Mucosa of descending colon (tissue), 3 donors: ENCODE data around the gene NETO2. TPM values are rescaled to one million over a fixed set of nuclear protein-coding genes. Genes with fewer than 3 reads are reported as not detected.

Experiments used
- ATAC-seq: fragments of 200-7000 bp; cut with Tn5 transposase; one replicate; pipeline ENCODE4 v1.9.1; 2020; ENCODE audit warnings: mild to moderate bottlenecking, moderate library complexity
- DNase-seq, 3 donors: peaks; one replicate each; pipeline ENCODE4 v3.0.0-alpha.2; 2020
- H3K36me3 ChIP-seq: fragments of 200-600 bp; one replicate; pipeline ENCODE4 v1.8.0; 2021; ENCODE audit warnings: low read depth, mild to moderate bottlenecking
- H3K4me1 ChIP-seq: fragments of 200-600 bp; one replicate; pipeline ENCODE4 v1.8.0; 2021; ENCODE audit warnings: low read depth, mild to moderate bottlenecking
- H3K4me3 ChIP-seq: fragments of 200-600 bp; one replicate; pipeline ENCODE4 v1.8.0; 2021; ENCODE audit warnings: mild to moderate bottlenecking
- H3K9me3 ChIP-seq: fragments of 200-600 bp; one replicate; pipeline ENCODE4 v1.8.0; 2021; ENCODE audit warnings: mild to moderate bottlenecking
- intact Hi-C, 2 donors: fragments of 100-400 bp; cut with DNase I in 1 of 2; cut with micrococcal nuclease in 1 of 2; formaldehyde crosslinking; loops; one replicate each; pipeline versions ENCODE4 v1.11.0 to v1.11.1; 2022; cut with DNase I, micrococcal nuclease
- total RNA-seq, 3 donors: library from RNA; stranded (reverse); fragmentation: NEBNext Ultra II Directional in 2 of 3; extraction: Animal tissue kit (Norgen Biotek cat#: 25700) in 2 of 3; gene quantifications; one replicate each; pipeline versions ENCODE4 v1.2.1 to v1.2.4, GENCODE V29; 2021 to 2023
- TF ChIP-seq, protein P1 (sequence below): fragments of 200-600 bp; IDR thresholded peaks from one replicate; pipeline ENCODE4 v1.8.0; 2022; ENCODE audit warnings: antibody characterized with exemption, mild to moderate bottlenecking
- donor health status: DM: no; HTN: no; CAD: no; lungs with moderate emphysema.
- donor health status: DM: no; HTN: no; CAD: no.
- donor health status: DM: no; HTN: yes; CAD: no.

NETO2 gene
- total RNA-seq, 3 donors from 2014 or later: 9.1 to 43.1 (median 10.3) TPM

DNA sequence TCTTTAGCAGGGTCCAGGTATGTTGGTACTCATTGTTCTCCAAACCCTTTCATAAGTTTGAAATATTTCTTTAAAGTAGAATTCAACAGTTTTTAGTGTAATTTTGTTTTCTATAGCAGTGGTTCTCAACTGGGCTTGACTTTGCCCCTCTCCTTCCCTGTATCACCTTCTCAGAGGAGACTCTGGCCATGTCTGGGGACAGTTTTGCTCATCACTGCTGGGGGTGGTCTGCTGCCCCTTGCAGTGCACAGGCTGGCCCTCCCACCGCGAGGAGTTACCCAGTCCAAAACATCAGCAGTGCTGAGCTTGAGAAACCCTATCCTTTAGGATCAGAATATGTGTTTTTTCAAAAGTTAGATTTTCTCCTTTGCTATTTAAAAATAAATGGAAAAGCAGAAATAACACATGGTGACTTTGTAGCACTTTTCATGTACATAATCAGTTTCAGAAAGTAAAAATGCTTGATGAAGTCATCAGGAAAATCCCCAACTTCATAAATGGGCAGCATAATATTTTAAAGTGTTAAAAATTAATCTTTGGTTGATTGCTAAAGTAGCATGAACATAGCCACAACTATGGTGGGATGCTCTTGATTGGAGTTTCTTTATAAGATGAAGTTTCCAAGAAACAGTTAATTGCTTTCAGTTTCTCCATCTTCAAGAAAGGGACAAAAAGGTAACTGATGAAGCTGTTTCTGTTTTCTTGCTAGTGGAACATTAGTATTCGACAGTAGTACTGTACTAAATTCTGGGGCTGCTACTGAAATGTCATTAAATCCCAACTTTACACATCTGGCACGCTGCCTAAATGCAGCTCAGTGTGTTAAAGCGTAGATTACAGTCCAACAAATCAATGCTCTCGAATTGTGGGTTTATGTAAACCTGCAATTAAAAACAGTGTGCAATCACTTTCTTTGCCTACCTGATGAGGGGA lies 70.3 kb downstream of the NETO2 start:
- H3K9me3 ChIP-seq: no peaks in the 10 kb centered on the region
- DNase-seq (peak in 1 of 3 donors; percentile 79), ATAC-seq (peak; percentile 74)
- H3K4me3 ChIP-seq: no peak overlapping the region
- TF ChIP-seq, protein P1, sequence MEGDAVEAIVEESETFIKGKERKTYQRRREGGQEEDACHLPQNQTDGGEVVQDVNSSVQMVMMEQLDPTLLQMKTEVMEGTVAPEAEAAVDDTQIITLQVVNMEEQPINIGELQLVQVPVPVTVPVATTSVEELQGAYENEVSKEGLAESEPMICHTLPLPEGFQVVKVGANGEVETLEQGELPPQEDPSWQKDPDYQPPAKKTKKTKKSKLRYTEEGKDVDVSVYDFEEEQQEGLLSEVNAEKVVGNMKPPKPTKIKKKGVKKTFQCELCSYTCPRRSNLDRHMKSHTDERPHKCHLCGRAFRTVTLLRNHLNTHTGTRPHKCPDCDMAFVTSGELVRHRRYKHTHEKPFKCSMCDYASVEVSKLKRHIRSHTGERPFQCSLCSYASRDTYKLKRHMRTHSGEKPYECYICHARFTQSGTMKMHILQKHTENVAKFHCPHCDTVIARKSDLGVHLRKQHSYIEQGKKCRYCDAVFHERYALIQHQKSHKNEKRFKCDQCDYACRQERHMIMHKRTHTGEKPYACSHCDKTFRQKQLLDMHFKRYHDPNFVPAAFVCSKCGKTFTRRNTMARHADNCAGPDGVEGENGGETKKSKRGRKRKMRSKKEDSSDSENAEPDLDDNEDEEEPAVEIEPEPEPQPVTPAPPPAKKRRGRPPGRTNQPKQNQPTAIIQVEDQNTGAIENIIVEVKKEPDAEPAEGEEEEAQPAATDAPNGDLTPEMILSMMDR: no peak
- intact Hi-C loops: no loop called here
- H3K36me3 ChIP-seq: no peaks in the 10 kb centered on the region
- no peaks in the 10 kb centered on the region for H3K4me1 ChIP-seq

DNA sequence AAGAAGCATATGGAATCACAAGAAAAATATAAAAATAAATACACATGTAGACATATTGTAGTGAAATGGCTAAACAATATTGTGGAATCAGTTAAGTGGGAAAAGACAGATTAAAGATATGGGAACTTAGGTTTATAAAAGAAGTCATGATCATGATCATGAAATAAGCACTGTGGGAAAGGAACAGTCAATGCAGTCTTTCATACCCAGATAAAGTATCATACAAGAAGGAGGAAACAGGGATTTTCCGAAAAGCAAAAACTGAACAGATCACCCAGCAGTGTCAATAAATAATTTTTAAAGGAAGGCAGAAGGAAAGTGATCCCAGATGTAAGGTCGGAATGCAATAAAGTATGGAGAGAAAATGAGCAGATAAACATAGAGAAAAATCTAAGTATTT lies 71.6 kb downstream of the NETO2 start:
- TF ChIP-seq, protein P1: no peak
- intact Hi-C loops: no loop called here
- DNase-seq (no peak), ATAC-seq (no peak)
- Histone ChIP-seq H3K4me3 (no peak overlapping the region), H3K9me3 (no peaks in the 10 kb centered on the region), H3K36me3 (no peaks in the 10 kb centered on the region), H3K4me1 (no peaks in the 10 kb centered on the region)

DNA sequence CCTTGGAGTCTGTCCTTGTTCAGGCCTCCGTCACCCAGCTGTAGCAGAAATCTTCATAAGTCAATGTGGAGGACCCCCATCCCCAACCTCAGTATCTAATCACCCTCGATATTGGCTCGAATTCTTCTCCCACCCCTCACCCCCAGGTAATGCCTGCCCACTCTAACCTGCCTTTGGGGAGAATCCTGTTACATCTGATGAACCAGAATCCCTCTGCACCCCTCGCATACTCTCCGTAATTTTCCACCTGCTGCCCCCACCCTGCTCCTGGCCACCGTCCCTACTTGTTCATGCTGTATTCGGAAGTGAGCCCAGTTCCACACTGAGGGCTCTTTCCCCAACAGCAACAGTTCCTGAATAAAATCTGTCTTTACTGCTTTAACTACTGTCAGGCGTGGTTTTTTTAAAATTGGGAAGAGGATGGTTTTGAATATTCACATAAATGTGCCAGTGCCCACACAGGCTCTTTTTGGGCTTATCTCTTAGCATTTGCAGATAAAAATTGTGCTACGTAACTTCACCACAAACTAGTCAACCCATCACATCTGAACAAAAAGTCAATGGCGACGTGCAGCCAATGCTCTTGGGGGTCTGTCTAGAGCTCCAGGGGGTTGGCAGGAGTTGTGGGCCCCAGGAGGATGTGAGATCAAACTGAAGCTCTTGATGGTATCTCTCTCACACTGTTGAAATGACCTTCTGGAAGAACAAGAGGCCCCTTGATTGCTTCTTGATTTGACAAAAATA lies 73.7 kb downstream of the NETO2 start:
- no peak overlapping the region for H3K4me3 ChIP-seq
- TF ChIP-seq, protein P1: no peak
- no peaks in the 10 kb centered on the region for H3K9me3 ChIP-seq
- intact Hi-C loops: no loop called here
- H3K4me1 ChIP-seq: no peaks in the 10 kb centered on the region
- DNase-seq: no peak
- no peak for ATAC-seq
- H3K36me3 ChIP-seq: no peaks in the 10 kb centered on the region

DNA sequence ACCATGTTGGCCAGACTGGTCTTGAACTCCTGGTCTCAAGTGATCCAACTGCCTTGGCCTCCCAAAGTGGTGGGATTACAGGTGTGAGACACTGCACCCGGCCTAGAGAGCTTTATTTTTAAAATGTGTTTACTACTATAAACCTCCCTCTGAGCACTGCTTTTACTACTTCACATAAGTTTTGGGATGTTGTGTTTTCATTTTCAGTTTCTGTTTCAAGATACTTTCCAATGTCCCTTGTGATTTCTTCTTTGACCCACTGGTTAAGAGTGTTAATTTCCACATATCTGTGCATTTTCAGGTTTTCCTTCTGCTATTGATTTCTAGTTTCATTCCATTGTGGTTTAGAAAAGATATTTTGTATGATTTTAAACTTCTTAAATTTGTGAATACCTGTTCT lies 74.4 kb downstream of the NETO2 start:
- intact Hi-C loops: no loop called here

DNA sequence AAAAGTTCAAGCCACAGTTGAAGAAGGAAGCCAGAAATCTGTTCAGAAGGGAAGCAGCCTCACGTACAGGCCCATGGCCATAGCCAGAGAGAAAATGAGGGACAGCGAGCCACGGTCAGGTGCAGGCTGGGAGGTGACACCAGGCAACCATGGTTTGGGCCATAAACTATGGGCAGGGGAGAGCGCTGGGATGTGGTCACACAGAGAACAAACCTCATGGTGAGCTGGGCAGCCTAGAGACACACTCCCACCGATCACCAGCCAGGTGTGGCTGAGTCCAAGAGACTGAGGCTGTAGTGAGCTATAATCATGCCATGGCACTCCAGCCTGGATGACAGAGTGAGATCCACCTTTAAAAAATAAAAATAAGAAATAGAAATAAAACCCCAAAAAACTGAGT lies 76.5 kb downstream of the NETO2 start:
- intact Hi-C loops: no loop called here
- Histone ChIP-seq H3K4me1 (no peaks in the 10 kb centered on the region), H3K36me3 (no peaks in the 10 kb centered on the region), H3K9me3 (no peaks in the 10 kb centered on the region), H3K4me3 (no peak overlapping the region)
- TF ChIP-seq, protein P1: no peak
- ATAC-seq: peak; percentile 31
- no peak for DNase-seq

More for the DNA sequence above, 74.4 kb downstream of the NETO2 start:
- Histone ChIP-seq H3K36me3 (no peaks in the 10 kb centered on the region), H3K4me1 (no peaks in the 10 kb centered on the region), H3K9me3 (no peaks in the 10 kb centered on the region), H3K4me3 (no peak overlapping the region)
- TF ChIP-seq, protein P1: no peak
- DNase-seq (no peak), ATAC-seq (no peak)
